ENCODE results near the gene HLA-DRA. TPM values are rescaled to one million over a fixed set of nuclear protein-coding genes. Genes with fewer than 3 reads are reported as not detected.

HLA-DRA gene
- total RNA-seq, result 297 TPM

DNA sequence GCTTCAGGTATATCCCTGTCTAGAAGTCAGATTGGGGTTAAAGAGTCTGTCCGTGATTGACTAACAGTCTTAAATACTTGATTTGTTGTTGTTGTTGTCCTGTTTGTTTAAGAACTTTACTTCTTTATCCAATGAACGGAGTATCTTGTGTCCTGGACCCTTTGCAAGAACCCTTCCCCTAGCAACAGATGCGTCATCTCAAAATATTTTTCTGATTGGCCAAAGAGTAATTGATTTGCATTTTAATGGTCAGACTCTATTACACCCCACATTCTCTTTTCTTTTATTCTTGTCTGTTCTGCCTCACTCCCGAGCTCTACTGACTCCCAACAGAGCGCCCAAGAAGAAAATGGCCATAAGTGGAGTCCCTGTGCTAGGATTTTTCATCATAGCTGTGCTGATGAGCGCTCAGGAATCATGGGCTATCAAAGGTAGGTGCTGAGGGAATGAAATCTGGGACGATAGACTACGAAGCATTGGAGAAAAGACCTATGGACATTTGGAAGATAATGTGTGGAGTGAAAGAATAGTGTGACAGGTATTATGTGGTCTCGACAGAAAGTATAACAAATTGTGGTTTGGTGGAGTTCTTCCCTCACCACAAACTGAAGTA lies at the start of gene HLA-DRA:
Gene HLA-DRA (plus strand): TSS at position 286 of the 613 bp plus-strand sequence. CDS start 64 bp downstream, at position 350.
- peak; percentile 47 for DNase-seq (ENCODE audit: low spot score)

DNA sequence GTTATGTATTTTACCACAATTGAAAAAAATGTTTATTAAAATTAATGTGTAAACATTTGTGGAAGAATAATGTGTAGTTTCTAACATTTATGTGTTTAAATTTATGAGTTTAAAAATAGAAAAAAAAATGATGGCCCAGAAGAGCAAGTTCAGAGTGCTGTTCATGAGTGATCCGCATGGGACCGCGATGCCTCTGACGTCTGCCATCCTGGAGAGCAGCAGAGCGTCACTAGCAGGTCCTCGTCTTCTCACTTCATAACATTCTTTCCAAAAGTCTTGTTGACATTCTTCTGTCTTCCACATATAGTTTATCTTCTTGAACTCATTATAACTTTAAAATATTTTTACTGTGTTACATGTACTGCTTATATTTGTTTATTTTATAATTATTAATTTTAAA lies 48.2 kb upstream of the HLA-DRA start:
- DNase-seq (ENCODE audit: low spot score), result no peak

DNA sequence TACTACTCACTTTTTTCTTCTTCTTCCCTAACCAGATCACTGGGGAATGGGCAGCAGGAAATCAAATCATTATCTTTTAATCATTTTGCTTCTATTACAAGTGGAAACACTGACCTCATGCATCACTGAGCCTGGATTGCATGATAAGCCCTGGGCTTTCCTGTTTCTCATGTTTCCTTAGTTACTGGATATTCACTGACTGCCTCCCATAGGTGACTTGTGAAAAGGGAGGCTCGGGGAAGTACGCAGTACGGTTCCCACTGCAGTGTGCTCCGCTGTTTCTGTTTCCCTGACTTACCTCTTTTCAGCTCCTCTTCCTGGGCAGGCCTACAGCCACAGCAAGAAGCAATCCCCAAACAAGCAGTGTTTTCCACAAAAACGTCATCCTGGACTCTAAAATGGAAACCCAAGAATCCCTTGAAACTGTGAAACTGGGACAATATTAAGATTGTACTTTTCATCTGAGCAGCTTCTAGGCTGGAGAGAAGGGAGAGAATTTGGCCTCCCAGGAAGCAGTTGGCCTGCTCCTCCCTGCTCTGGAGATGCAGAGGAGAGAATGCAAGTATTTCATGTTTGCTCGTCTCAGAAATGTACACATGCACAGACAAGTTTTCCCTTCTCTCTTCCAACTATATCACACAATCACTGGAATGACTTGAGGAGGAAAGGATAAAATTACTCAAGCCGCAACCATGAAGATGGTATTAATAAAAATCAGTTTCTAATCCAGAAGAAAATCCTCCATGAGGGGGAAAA lies 45.8 kb upstream of the HLA-DRA start:
- DNase-seq (ENCODE audit: low spot score), result peak; percentile 51

DNA sequence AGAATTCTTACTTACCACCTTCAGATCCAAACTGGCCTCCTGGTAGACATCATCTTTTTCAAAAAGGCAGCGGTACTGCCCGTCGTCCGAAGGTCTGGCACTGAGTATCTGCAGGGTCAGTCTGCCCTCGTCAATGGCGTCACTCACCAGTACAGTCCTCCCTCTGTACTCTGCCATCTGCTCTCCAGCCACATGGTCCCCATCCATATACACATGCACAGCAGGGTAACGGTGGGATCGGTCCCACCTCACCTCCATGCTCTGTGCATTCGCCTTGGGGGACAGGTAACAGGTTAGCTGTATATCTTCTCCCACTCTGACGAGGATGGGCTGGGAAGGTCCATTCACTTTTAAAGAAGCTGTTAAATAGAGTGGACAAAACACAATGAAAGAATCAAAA lies 43.7 kb upstream of the HLA-DRA start:
- DNase-seq (ENCODE audit: low spot score), result no peak

DNA sequence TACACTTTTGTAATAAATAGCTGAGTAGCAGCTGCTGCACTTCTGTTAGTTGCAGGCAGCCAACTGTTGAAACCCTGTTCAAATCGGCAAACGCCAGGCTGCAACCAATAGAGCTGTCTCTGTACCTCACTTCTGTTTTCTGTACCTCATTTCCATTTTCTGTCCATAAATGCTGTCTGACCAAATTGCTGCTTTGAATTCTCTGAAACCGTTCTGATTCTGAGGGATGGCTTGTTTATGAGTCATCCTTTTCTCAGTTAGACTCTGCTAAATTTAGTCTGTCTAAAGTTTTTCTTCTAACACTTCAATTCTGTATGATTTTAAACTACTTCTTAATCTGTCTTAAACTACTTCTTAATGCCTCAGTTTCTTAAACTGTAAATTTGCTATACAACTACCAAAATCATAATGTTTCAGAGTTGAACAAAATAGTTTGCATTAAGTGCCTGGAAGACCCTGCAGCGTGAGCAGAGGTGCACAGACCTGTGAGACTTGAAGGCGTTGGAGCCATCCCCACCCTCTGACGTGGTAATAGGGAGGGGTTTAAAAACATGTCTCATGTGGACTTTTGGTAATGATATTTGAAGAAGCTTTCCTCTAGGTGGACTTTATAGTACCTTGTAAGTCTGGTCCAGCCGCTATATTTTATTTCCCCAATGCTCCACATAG lies 42.3 kb upstream of the HLA-DRA start:
- no peak for DNase-seq (ENCODE audit: low spot score)

DNA sequence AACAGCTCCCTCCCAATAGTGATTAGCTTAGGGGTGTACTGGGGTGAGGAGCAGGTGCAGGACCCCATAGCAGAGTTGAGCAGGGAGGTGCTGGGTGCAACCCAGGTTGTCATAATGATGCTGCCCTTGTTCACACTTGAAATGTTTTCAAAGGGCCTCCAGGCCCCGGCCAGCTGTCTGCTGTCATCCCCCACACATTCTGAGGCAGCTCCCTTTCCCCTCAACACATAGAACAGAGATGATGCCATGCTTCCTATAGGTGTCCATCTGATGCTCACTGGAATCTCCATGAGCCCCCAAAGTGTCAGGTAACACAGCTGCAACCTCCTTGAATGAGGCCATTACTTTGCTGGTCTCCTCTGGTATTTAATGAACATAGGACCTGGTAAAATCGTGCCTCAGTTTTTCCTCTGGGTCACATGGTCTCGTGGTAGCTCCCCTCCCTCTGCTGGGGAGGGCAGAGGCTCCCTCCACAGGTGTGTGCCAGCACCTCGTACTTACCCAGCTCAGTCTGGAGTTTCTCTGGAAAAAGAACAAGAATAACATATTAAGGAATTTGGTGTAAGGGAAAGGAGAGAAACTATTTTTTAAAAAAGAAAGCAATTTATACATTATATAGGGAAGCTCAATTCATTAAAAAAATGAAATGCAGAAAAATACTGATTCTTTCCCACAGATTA lies 38.3 kb upstream of the HLA-DRA start:
- no peak for DNase-seq (ENCODE audit: low spot score)

DNA sequence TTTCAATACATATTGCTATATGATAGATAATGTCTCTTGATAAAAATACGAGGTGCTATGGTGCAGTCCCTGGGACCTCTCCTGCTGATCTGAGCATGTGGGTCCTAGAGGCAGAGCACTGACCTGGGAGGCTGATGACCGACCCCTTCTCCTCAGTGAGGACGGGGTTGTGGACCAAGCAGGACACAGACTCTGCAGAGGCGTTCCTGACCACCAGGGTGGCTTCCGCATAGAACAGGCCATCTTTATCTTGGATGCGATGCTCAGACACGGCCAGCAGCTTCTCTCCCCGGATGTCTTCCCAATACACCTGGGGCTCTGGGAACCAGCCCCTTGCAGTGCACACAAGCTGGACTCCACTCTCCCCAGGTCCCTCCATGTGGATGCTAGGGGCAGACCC lies 36.9 kb upstream of the HLA-DRA start:
- DNase-seq (ENCODE audit: low spot score), result no peak

DNA sequence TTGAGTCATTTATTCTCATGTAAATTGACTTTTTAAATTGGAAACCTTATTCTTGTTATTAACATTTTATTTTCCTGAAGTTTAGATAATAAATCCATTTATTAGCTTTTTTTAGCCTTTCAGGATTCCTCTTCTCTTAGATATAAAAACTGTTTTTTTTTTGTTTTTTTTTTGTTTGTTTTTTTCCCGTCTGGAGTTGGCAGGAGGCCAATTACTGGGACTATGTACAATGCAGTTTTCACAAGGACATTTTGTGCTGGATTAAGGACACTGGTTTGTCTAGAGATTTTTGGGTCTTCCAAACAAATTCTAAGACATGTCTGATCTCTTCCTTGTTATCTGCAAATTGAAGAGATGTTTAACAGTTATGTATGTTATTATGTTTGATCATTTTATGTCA lies 34.0 kb upstream of the HLA-DRA start:
- no peak for DNase-seq (ENCODE audit: low spot score)

DNA sequence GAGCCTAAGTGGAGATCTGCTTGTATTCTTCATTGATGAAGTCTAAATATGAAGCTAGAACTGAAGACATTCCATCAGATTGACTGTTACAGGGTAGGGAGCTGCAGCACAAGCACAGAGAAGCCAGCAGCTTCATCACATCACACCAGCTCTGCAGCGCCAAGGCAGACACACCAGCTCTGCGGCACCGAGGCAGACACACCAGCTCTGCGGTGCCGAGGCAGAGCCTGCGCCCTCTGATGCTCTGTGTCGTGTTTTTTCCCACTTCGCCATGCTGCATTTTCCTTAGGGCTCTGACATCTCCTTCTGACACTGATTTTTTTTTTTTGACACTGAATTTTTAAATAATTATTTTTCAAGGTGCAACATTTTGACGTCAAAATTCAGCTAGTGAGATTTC lies 33.5 kb upstream of the HLA-DRA start:
- DNase-seq (ENCODE audit: low spot score), result no peak

DNA sequence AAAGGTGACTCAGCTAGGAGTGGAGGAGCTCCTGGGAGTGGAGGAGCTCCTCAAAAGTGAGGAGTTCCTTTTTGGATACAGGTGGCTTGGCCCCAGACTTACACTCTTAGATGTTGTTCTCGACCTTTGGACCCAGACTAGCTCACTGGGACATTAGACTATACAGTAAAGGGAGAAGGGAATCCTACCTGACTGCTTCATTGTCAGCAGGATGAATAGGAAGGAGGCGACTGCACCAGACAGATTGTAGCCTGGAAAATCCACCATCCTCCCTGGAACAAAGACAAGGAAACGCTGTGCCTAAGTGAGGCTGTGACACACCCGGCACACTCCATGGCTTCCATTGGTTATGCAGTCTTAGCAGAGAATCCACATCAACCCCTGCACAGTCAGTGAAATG lies 32.8 kb upstream of the HLA-DRA start, which contains the start of gene BTNL2:
Gene BTNL2 (minus strand): TSS at position 325 of the 400 bp plus-strand sequence. CDS start 58 bp downstream, at position 267.
- no peak for DNase-seq (ENCODE audit: low spot score)

DNA sequence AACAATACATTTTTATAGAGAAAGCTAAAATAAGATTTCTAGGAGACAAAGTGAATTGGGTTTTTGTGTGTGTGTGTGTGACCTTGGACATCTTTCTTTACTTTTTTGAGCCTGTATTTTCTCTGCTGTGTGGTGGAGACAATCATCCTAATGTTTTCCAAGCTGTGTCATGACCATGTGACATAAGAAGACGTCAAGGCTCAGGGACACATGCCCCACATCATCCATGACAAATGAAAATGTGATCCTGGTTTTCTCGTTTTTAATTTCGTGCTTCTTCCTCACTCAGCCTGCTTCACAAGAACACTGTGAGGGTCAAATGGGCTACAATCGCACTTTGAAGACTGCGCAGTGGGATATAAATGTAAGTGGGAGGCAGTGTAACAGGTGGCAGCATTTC lies 28.8 kb upstream of the HLA-DRA start:
- DNase-seq (ENCODE audit: low spot score), result no peak

DNA sequence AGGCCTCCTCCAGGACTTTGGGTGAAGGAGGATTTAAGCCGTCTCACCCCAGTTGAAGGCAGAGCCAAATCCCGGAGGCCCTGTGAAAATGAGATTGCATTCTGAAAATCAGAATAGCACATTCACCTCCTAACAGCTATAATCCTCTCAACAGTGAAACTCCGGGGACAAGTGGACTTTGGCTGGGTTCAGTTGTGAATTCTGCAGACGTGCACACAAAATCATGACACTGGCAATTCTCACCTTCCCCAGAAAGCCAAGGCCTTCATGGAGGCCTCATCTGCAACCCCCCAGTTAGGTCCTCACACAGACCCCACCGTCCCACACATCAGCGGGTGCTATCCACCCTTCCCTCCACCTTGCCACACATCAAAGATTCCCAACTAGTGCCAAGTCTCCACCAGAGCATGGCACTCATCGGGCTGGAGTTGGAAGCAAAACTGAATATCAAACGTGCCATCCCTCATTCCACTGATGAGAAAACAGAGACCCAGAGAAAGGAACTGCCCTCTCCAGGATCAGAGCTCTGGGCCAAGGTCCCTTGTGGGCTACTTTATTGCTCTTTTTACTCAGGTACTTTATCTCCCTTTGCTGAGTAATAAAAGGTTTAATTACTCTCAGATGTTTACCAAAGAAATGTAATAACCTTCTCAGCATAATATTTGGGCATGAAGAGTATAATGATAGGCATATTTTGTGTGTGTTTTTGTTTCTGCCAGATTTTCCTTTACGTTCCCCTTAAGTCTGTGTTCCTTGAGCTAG lies 27.9 kb upstream of the HLA-DRA start:
- no peak for DNase-seq (ENCODE audit: low spot score)

DNA sequence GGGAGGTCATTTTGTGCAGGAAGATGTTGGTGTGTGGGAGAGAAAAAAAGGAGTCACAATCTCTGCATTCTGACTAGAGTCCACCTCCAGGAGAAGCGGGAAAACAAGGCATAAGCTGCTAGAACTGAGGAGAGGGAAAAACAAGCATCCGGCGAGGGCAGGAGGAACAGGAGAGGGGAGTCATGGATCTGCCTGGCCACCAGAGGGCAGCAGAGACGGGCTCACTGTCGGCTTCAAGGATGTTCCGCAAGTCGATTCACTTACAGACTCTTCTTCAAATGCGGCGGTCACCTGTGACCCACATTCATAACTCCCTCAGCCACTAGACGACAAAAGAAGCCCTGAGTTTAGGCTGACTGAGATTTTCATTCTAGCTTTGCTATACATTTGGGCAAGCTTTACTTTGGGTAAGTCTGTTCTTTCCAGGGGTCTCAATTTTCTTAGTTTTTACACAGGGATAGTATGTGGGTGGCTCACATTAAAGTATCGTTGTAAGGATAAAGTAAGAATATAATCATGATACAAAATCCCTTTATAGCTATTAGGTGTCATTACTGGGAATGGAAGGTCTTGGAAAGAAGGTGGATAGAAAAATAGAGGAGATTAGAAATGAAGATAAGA lies 26.1 kb upstream of the HLA-DRA start:
- peak; percentile 81 for DNase-seq (ENCODE audit: low spot score)

DNA sequence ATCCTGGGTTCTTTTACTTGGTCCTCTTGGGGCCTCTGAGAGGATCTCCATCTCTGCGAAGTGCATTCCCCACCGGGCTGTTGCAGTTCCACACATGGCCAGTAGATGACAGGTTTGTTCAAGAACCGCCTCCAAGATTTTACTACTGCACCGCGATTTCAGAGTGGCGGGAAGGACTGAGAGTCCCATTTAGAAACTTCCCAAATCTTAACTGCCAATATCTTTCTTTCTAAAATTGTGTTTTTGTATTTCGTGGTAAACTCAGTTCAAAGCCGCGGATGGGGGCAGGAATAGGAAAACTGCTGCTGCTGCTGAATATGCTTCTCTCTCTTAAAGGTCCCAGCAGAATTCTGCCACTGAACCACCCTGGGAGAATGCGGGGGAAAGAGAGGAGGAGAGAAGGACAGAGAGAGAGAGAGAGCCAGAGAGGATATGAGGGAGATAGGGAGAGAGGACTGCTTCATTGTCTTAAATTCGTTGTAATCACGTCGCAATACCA lies 24.1 kb upstream of the HLA-DRA start:
- peak; percentile 82 for DNase-seq (ENCODE audit: low spot score)

DNA sequence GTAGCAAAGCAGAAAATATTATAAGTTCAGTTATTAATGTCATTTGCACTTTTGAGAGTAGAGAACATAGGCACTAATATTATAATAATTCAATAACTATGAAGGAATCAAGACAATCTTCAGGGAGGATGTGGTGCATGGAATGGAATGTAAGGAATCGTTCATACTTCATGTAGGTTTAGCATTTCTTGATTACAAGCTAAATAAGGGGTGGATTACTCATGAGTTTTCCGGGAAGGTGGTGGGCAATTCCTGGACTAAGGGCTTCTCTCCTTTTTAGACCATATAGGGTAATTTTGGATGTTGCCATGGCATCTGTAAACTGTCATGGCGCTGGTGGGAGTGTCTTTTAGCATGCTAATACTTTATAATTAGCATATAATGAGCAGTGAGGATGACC lies 23.7 kb upstream of the HLA-DRA start:
- no peak for DNase-seq (ENCODE audit: low spot score)

DNA sequence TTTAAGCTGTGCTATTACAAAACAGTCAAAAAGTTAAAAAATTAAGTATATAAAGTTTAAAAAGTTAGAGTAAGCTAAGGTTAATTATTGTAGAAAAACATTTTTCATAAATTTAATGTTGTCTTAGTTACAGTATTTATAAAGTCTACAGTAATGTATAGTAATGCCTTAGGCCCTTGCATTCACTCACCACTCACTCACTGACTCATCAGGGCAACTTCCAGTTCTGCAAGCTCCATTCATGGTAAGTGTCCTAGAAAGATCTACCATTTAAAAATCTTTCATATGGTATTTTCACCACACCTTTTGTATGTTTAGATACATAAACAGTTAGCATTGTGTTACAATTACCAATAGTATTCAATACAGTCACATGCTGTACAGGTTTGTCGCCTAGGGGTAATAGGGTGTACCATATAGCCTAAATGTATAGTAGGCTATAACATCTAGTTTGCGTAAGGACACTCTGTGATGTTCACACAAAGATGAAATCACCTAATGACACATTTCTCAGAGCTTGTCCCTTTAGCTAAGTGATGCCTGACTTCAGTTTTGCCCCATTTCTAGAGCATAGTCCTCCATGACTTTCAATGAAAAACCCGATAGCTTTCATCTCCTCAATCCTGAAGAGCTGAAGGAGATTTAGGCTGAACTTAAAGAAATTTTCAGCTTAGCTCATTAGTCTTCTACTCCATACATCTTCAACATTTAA lies 14.9 kb upstream of the HLA-DRA start:
- DNase-seq (ENCODE audit: low spot score), result no peak

DNA sequence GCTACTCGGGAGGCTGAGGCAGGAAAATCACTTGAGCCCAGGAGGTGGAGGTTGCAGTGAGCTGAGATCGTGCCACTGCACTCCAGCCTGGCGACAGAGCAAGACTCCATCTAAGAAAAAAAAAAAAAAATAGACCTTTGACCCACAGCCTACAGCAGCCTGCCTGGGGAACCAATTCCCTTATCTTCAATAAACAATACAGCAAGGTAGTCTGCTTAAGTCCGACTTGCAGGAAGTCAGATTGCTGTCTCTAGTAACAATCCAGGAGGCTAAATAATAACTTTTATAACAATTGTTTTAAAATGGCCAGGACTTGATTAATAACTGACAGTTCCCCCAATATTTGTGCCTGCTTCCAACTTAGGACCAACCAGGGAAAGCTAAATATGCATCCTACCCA lies 13.3 kb upstream of the HLA-DRA start:
- DNase-seq (ENCODE audit: low spot score), result no peak

DNA sequence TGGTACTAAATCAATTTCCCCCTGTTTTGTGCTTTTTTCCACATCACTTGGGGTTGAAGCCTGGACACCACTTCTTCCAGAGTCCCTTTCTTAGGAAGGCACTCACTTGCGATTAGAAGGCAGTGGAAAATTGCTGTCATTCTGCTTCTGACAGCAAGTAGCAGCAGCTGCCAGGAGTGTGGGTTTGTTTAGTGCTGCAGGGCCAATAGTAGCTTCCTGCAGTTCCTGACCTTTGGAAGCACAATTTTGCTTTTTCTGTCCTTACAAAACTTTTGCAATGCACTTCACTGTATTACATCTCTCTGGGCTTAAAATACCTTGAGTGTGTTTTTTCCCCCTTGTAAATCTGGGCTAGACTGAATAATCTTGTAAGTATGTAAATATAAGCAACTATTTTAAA lies 12.5 kb upstream of the HLA-DRA start:
- DNase-seq (ENCODE audit: low spot score), result no peak

DNA sequence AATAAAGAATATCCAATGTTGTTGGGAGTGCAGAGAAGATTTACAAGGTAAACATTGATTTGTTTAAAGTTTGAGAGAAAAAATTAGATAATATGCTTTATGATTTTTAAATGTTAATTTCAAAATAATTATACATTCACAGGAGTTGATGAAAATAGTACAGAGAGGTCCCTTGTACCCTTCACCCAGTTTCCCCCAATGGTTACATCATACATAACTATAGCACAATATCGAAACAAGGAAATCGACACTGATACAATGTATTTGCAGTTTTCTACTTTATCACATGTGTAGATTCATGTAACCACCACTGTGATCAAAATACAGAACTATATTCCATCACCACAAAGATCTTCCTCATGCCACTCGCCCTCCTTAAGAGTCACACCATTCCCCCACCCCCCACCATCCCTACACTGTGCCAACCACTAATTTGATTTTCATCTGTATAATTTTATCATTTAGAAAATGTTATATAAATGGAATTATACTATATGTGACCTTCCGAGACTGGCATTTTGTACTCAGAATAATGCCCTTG lies 11.7 kb upstream of the HLA-DRA start:
- no peak for DNase-seq (ENCODE audit: low spot score)

DNA sequence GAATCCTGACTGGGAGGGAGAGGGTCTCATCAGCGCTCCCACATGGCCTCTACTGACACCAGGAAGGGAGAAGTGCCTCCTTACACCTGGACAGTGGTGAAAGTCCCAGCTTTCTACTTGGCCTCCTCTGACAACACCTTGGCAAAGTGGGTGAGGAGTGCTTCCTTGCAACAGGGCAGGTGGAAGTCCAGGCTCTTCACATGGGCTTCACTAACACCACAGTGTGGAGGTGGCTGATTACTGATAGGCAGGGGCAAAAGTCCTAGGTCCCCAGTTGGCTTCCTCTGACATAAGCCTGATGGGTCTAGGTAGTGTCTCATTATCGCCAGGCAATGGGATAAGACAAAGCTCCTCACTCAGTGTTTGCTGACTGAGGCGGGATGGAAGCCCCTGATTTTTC lies 9.5 kb upstream of the HLA-DRA start:
- DNase-seq (ENCODE audit: low spot score), result no peak

All from ureter (tissue), 1 donor.